ENCODE measurements around the gene ARHGAP27. TPM values are rescaled to one million over a fixed set of nuclear protein-coding genes. Genes with fewer than 3 reads are reported as not detected.
A peak's percentile ranks its signal among the peaks of the same experiment; 100 is the strongest.
"Not testable (repeated sequence)": the region's sequence is repeated elsewhere in the genome, so short reads cannot be mapped to it uniquely, and the experiment has no call there.

The ARHGAP27 gene
- total and polyA plus RNA-seq, 9 of the 15 experiments (the other 6 are each of a cell fraction or from before 2014, with no cell fraction given): 0.04 to 4.6 (median 2.1) TPM

DNA sequence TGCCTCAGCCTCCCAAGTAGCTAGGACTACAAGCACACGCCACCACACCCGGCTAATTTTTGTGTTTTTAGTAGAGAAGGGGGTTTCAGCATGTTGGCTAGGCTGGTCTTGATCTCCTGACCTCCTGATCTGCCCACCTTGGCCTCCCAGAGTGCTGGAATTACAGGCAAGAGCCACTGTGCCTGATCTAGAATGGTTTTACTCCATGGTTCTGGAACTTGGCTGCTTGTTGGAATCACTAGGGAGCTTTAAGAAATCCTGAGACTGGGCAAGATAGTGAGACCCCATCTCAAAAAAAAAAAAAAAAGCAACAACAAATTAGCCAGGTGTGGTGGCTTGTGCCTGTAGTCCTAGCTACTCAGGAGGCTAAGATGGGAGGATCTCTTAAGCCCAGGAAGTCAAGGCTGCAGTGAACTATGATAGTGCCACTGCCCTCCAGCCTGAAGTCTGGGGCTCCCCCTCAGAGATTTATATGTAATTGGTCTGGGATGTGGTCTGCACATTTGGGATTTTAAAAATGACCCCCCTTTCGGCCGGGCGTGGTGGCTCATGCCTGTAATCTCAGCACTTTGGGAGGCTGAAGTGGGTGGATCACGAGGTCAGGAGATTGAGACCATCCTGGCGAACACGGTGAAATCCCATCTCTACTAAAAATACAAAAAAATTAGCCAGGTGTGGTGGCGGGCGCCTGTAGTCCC is 88.6 kb downstream of the ARHGAP27 start:
- in situ Hi-C loops (cut with MboI); BruUV-seq (replicated peaks); H3K79me2 ChIP-seq (ENCODE audit: control insufficient read depth, insufficient read depth, low read length); H3K4me2 ChIP-seq (ENCODE audit: insufficient read depth, low read length); CTCF ChIA-PET (ENCODE audit: low intra/inter-chr PET ratio); H3K9me3 ChIP-seq (replicated peaks; ENCODE audit: control insufficient read depth, insufficient read depth, low read depth, low read length); FAIRE-seq; H3K9me1 ChIP-seq (ENCODE audit: control insufficient read depth, insufficient read depth, low read length); DNase-seq (ENCODE audit: extremely low read depth in 1 of 4, low spot score in 3 of 4); H3K27me3 ChIP-seq (ENCODE audit: control insufficient read depth in 2 of 2, insufficient read depth in 2 of 2, low read length in 2 of 2); H3K9ac ChIP-seq (ENCODE audit: insufficient read depth in 1 of 2, low read depth in 2 of 2, low read length in 2 of 2); intact Hi-C loops (cut with micrococcal nuclease); H3K4me3 ChIP-seq; H3K36me3 ChIP-seq (ENCODE audit: control insufficient read depth, insufficient read depth, low read length); H3K27ac ChIP-seq (ENCODE audit: extremely low read depth, low read depth, low read length); ATAC-seq; H4K20me1 ChIP-seq (replicated peaks; ENCODE audit: control insufficient read depth, insufficient read depth, low read length); H2AFZ ChIP-seq (ENCODE audit: low read depth, low read length): not testable (repeated sequence)
- WGBS (ENCODE audit: insufficient coverage, low coverage, missing lambda C conversion rate): 80% methylated on average over 6 of the region's 10 CpGs
- peak; percentile 76 for TF ChIP-seq RBM25 (IDR thresholded peaks at IDR 0.05; ENCODE audit: low read depth, low read length, severe bottlenecking)
- peak; percentile 95 for TF ChIP-seq ZNF121 (CRISPR knock-in tag; conservative IDR thresholded peaks at IDR 0.05)
- 0 out of 4 replicates have a peak, but pooled peaks of 1 of the 2 experiments have one; percentile 12 for TF ChIP-seq KDM1A (IDR thresholded peaks at IDR 0.05)
- TF ChIP-seq BCOR (IDR thresholded peaks at IDR 0.05): peak; percentile 76
- H3K4me1 ChIP-seq (replicated peaks in 1 of 2; ENCODE audit: control insufficient read depth in 2 of 2, insufficient read depth in 2 of 2, low read length in 2 of 2): peaks cover 42 to 52% of the 10 kb centered on the region in 2 experiments
- POLR2A ChIA-PET: interaction anchor here (0.7 kb wide), 1 partner anchor 58 kb away, joined by 3 read pairs; no protein-coding TSS in a partner anchor

Other genes starting within 250 kb of the ARHGAP27 start
- gene FMNL1, start 211.0 kb downstream of the ARHGAP27 start, total RNA-seq (2014; rRNA removed): 6.9 and 10.1 TPM in 2 replicates
- 5.7 and 5.8 TPM in 2 replicates for gene FMNL1, start 211.0 kb downstream of the ARHGAP27 start, total RNA-seq (2014; rRNA removed; fragmentation: Illumina TruSeq; extraction: Trizol)
- gene FMNL1, start 211.0 kb downstream of the ARHGAP27 start, total RNA-seq (2015; rRNA removed; fragmentation: Illumina TruSeq; extraction: Trizol): 8.3 and 10.7 TPM in 2 replicates
- gene FMNL1, start 211.0 kb downstream of the ARHGAP27 start, total RNA-seq (2021): 32.1 and 36.6 TPM in 2 replicates
- gene FMNL1, start 211.0 kb downstream of the ARHGAP27 start, polyA plus RNA-seq (2011; rRNA removed): 7.7 TPM in 2 replicates
- 24.1 and 31.8 TPM in 2 replicates for gene FMNL1, start 211.0 kb downstream of the ARHGAP27 start, polyA plus RNA-seq (2014; fragmentation: Illumina TruSeq; extraction: Trizol)
- gene FMNL1, start 211.0 kb downstream of the ARHGAP27 start, polyA plus RNA-seq (2014; fragmentation: Nextera tagmentation; extraction: Ambion mirVana): 1 to 10 TPM in 1 of 2 experiments, under 1 TPM in 1; 0.70 to 1.3 TPM
- gene FMNL1, start 211.0 kb downstream of the ARHGAP27 start, polyA plus RNA-seq (2014; rRNA removed): 16.6 and 16.9 TPM in 2 replicates
- gene SPATA32, start 170.8 kb downstream of the ARHGAP27 start, total RNA-seq (2014; rRNA removed): not detected in 2 replicates
- not detected in 2 replicates for gene SPATA32, start 170.8 kb downstream of the ARHGAP27 start, total RNA-seq (2014; rRNA removed; fragmentation: Illumina TruSeq; extraction: Trizol)
- not detected in 2 replicates for gene SPATA32, start 170.8 kb downstream of the ARHGAP27 start, total RNA-seq (2015; rRNA removed; fragmentation: Illumina TruSeq; extraction: Trizol)
- not detected in 2 replicates for gene SPATA32, start 170.8 kb downstream of the ARHGAP27 start, total RNA-seq (2021)
- gene SPATA32, start 170.8 kb downstream of the ARHGAP27 start, polyA plus RNA-seq (2011; rRNA removed): not detected in 2 replicates
- not detected in 2 replicates for gene SPATA32, start 170.8 kb downstream of the ARHGAP27 start, polyA plus RNA-seq (2014; fragmentation: Illumina TruSeq; extraction: Trizol)
- under 1 TPM; 0.03 to 0.06 TPM for gene SPATA32, start 170.8 kb downstream of the ARHGAP27 start, polyA plus RNA-seq (2014; fragmentation: Nextera tagmentation; extraction: Ambion mirVana)
- not detected in 2 replicates for gene SPATA32, start 170.8 kb downstream of the ARHGAP27 start, polyA plus RNA-seq (2014; rRNA removed)
- 2.9 and 4.8 TPM in 2 replicates for gene MAP3K14, start 115.8 kb downstream of the ARHGAP27 start, total RNA-seq (2014; rRNA removed)
- 0.99 and 1.8 TPM in 2 replicates for gene MAP3K14, start 115.8 kb downstream of the ARHGAP27 start, total RNA-seq (2014; rRNA removed; fragmentation: Illumina TruSeq; extraction: Trizol)
- gene MAP3K14, start 115.8 kb downstream of the ARHGAP27 start, total RNA-seq (2015; rRNA removed; fragmentation: Illumina TruSeq; extraction: Trizol): 3.2 and 3.5 TPM in 2 replicates
- 7.9 and 8.7 TPM in 2 replicates for gene MAP3K14, start 115.8 kb downstream of the ARHGAP27 start, total RNA-seq (2021)
- 5.3 and 7.5 TPM in 2 replicates for gene MAP3K14, start 115.8 kb downstream of the ARHGAP27 start, polyA plus RNA-seq (2011; rRNA removed)
- gene MAP3K14, start 115.8 kb downstream of the ARHGAP27 start, polyA plus RNA-seq (2014; fragmentation: Illumina TruSeq; extraction: Trizol): 3.7 and 3.9 TPM in 2 replicates
- under 1 TPM; 0.45 to 0.56 TPM for gene MAP3K14, start 115.8 kb downstream of the ARHGAP27 start, polyA plus RNA-seq (2014; fragmentation: Nextera tagmentation; extraction: Ambion mirVana)
- 4.9 TPM in 2 replicates for gene MAP3K14, start 115.8 kb downstream of the ARHGAP27 start, polyA plus RNA-seq (2014; rRNA removed)
- 5.4 and 6.2 TPM in 2 replicates for gene PLEKHM1, start 57.9 kb upstream of the ARHGAP27 start, total RNA-seq (2014; rRNA removed)
- gene PLEKHM1, start 57.9 kb upstream of the ARHGAP27 start, total RNA-seq (2014; rRNA removed; fragmentation: Illumina TruSeq; extraction: Trizol): 4.0 and 4.8 TPM in 2 replicates
- 5.8 and 6.0 TPM in 2 replicates for gene PLEKHM1, start 57.9 kb upstream of the ARHGAP27 start, total RNA-seq (2015; rRNA removed; fragmentation: Illumina TruSeq; extraction: Trizol)
- gene PLEKHM1, start 57.9 kb upstream of the ARHGAP27 start, total RNA-seq (2021): 16.8 and 23.3 TPM in 2 replicates
- 8.4 and 10.7 TPM in 2 replicates for gene PLEKHM1, start 57.9 kb upstream of the ARHGAP27 start, polyA plus RNA-seq (2011; rRNA removed)
- gene PLEKHM1, start 57.9 kb upstream of the ARHGAP27 start, polyA plus RNA-seq (2014; fragmentation: Illumina TruSeq; extraction: Trizol): 9.0 and 10.8 TPM in 2 replicates
- under 1 TPM; 0.13 to 0.37 TPM for gene PLEKHM1, start 57.9 kb upstream of the ARHGAP27 start, polyA plus RNA-seq (2014; fragmentation: Nextera tagmentation; extraction: Ambion mirVana)
- gene PLEKHM1, start 57.9 kb upstream of the ARHGAP27 start, polyA plus RNA-seq (2014; rRNA removed): 5.7 and 12.4 TPM in 2 replicates